Measurements from ENCODE around the gene CAMTA1. TPM values are rescaled to one million over a fixed set of nuclear protein-coding genes. Genes with fewer than 3 reads are reported as not detected.
A peak's percentile ranks its signal among the peaks of the same experiment; 100 is the strongest.

CAMTA1 gene
- total RNA-seq, 1 donor from 2014 or later: 268 TPM

DNA sequence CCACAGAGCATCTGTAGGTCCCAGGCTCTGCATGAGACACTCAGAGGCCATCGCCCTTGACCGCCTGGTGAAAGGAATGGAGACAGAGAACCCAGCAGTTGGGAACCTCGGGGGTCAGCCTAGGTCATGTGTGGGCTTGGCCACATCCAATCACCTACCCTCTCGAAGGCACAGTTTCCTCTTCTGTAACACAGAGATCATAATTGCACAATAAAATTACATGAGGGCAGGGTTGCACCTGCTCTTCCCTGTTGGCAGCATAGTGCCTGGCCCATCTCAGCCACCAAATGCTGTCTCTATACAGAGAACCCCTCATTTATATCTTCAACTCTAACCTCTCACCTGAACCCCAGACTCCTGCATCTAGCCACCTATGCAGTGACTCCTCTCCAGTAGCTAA lies 567.7 kb downstream of the CAMTA1 start:
- Histone ChIP-seq H3F3A (ENCODE audit: low read depth) (no peaks in the 10 kb centered on the region), H3K4me3 (no peak overlapping the region), H3K36me3 (no peaks in the 10 kb centered on the region), H3K27me3 (no peaks in the 10 kb centered on the region), H3K4me1 (peaks cover 10% of the 10 kb centered on the region), H3K4me2 (no peak overlapping the region), H3K27ac (no peak overlapping the region), H3K79me2 (ENCODE audit: low read depth) (no peaks in the 10 kb centered on the region), H3K9me3 (ENCODE audit: low read depth) (no peaks in the 10 kb centered on the region), H3K9ac (no peak overlapping the region), H4K20me1 (ENCODE audit: low read depth) (no peaks in the 10 kb centered on the region), H2AFZ (replicated peaks) (no peak overlapping the region)
- no peak for DNase-seq (ENCODE audit: low spot score)
- TF ChIP-seq, protein P1, sequence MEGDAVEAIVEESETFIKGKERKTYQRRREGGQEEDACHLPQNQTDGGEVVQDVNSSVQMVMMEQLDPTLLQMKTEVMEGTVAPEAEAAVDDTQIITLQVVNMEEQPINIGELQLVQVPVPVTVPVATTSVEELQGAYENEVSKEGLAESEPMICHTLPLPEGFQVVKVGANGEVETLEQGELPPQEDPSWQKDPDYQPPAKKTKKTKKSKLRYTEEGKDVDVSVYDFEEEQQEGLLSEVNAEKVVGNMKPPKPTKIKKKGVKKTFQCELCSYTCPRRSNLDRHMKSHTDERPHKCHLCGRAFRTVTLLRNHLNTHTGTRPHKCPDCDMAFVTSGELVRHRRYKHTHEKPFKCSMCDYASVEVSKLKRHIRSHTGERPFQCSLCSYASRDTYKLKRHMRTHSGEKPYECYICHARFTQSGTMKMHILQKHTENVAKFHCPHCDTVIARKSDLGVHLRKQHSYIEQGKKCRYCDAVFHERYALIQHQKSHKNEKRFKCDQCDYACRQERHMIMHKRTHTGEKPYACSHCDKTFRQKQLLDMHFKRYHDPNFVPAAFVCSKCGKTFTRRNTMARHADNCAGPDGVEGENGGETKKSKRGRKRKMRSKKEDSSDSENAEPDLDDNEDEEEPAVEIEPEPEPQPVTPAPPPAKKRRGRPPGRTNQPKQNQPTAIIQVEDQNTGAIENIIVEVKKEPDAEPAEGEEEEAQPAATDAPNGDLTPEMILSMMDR (IDR thresholded peaks at IDR 0.05): no peak
- TF ChIP-seq EZH2 (IDR thresholded peaks at IDR 0.05): no peak
- TF ChIP-seq EZH2phosphoT487 (IDR thresholded peaks at IDR 0.05): no peak
- Mint-ChIP-seq H3K4me1 (peaks cover 8% of the 10 kb centered on the region), H3K27ac (peak overlapping the region; percentile 43), H3K36me3 (no peaks in the 10 kb centered on the region), H3K4me3 (no peak overlapping the region), H3K9me3 (no peaks in the 10 kb centered on the region), H3K27me3 (ENCODE audit: insufficient read depth, low read depth) (peaks cover 2% of the 10 kb centered on the region)

DNA sequence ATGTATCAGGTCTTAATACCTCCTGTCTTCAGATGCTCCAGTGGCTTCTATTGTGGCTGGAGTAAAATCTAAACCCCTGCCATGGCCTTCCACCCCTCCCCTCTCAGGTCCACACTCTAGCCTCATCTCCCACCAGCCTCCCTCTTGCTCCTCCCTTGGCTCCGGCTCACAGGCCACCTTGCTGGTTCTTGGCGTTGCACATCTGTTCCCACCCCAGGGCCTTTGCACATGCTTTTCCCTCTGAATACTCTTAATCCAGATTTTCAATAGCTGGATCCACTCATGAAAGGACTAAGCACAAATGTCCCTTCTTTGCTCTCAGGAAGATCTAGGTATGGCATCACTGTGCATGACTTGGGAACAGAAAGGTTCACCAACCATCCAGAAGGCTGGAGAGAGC lies 570.4 kb downstream of the CAMTA1 start:
- no peaks in the 10 kb centered on the region for H3F3A ChIP-seq (ENCODE audit: low read depth)
- no peaks in the 10 kb centered on the region for H3K27me3 Mint-ChIP-seq (ENCODE audit: insufficient read depth, low read depth)
- no peaks in the 10 kb centered on the region for H3K36me3 ChIP-seq
- H3K4me2 ChIP-seq: no peak overlapping the region
- no peaks in the 10 kb centered on the region for H3K9me3 ChIP-seq (ENCODE audit: low read depth)
- no peak overlapping the region for H3K27ac Mint-ChIP-seq
- TF ChIP-seq, protein P1 (IDR thresholded peaks at IDR 0.05): no peak
- TF ChIP-seq EZH2 (IDR thresholded peaks at IDR 0.05) (no peak), EZH2phosphoT487 (IDR thresholded peaks at IDR 0.05) (no peak)
- H3K4me3 Mint-ChIP-seq: no peak overlapping the region
- H3K4me1 ChIP-seq: no peaks in the 10 kb centered on the region
- H3K36me3 Mint-ChIP-seq: no peaks in the 10 kb centered on the region
- H3K9me3 Mint-ChIP-seq: no peaks in the 10 kb centered on the region
- H3K9ac ChIP-seq: no peak overlapping the region
- H3K4me3 ChIP-seq: no peak overlapping the region
- H3K27me3 ChIP-seq: no peaks in the 10 kb centered on the region
- no peaks in the 10 kb centered on the region for H3K4me1 Mint-ChIP-seq
- no peak for DNase-seq (ENCODE audit: low spot score)
- H3K27ac ChIP-seq: no peak overlapping the region
- H3K79me2 ChIP-seq (ENCODE audit: low read depth): no peaks in the 10 kb centered on the region
- H4K20me1 ChIP-seq (ENCODE audit: low read depth): no peaks in the 10 kb centered on the region
- no peak overlapping the region for H2AFZ ChIP-seq (replicated peaks)

DNA sequence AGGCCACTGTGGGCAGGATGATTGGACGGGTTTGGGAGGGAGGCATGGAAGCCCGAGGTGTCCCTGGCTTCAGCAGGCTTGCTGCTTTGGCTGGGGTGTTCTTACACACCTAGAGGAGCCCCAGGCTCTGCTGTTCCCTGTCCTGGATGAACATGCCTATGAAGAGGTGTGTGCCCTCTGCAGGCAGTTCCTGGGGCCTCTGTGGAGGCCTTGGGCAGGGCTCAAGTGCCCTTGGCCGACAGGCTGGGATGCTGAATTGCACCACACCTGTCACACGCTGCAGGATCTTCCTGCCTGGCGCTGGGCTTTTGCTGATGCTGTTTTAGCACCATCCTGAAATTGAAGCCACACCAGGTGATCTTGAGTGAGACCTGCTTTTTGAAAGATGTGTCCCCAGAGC lies 570.8 kb downstream of the CAMTA1 start:
- no peaks in the 10 kb centered on the region for H3K27me3 Mint-ChIP-seq (ENCODE audit: insufficient read depth, low read depth)
- H3K79me2 ChIP-seq (ENCODE audit: low read depth): no peaks in the 10 kb centered on the region
- H2AFZ ChIP-seq (replicated peaks): no peak overlapping the region
- TF ChIP-seq, protein P1 (IDR thresholded peaks at IDR 0.05): no peak
- TF ChIP-seq EZH2 (IDR thresholded peaks at IDR 0.05) (no peak), EZH2phosphoT487 (IDR thresholded peaks at IDR 0.05) (no peak)
- no peaks in the 10 kb centered on the region for H3K36me3 ChIP-seq
- H4K20me1 ChIP-seq (ENCODE audit: low read depth): no peaks in the 10 kb centered on the region
- no peaks in the 10 kb centered on the region for H3F3A ChIP-seq (ENCODE audit: low read depth)
- no peaks in the 10 kb centered on the region for H3K9me3 ChIP-seq (ENCODE audit: low read depth)
- no peak overlapping the region for H3K4me2 ChIP-seq
- no peaks in the 10 kb centered on the region for H3K9me3 Mint-ChIP-seq
- no peaks in the 10 kb centered on the region for H3K36me3 Mint-ChIP-seq
- no peak overlapping the region for H3K27ac ChIP-seq
- no peaks in the 10 kb centered on the region for H3K4me1 Mint-ChIP-seq
- H3K27me3 ChIP-seq: no peaks in the 10 kb centered on the region
- no peaks in the 10 kb centered on the region for H3K4me1 ChIP-seq
- H3K9ac ChIP-seq: no peak overlapping the region
- no peak overlapping the region for H3K4me3 Mint-ChIP-seq
- no peak overlapping the region for H3K4me3 ChIP-seq
- no peak for DNase-seq (ENCODE audit: low spot score)
- no peak overlapping the region for H3K27ac Mint-ChIP-seq

Data from neural progenitor cell (in vitro differentiated cells).